GM19043 (cell line): ENCODE measurements around the gene FAM124A.

Source experiments
- ATAC-seq: cut with Tn5 transposase; IDR thresholded peaks from one replicate; pipeline ENCODE4 v1.9.1; 2021; ENCODE audit warnings: low read depth; ENCODE audit not compliant: unreplicated experiment

Gene FAM124A

GRCh38 chr13:51240178-51240577, 18.0 kb downstream of the FAM124A start:
- no peak for ATAC-seq

GRCh38 chr13:51240958-51241357, 18.8 kb downstream of the FAM124A start:
- ATAC-seq = no peak

GRCh38 chr13:51241720-51242119, 19.5 kb downstream of the FAM124A start:
- ATAC-seq = no peak

- ATAC-seq = no peak
These were observed 21.0 kb downstream of the FAM124A start for GRCh38 chr13:51243227-51243626.

GRCh38 chr13:51243832-51244231, 21.6 kb downstream of the FAM124A start:
- ATAC-seq = no peak

GRCh38 chr13:51244637-51245405, 22.6 kb downstream of the FAM124A start:
- ATAC-seq = no peak

GRCh38 chr13:51245583-51245982, 23.4 kb downstream of the FAM124A start:
- ATAC-seq = no peak

- no peak for ATAC-seq
These were observed 23.8 kb downstream of the FAM124A start for GRCh38 chr13:51246025-51246417.

- ATAC-seq = no peak
These were observed 24.4 kb downstream of the FAM124A start for GRCh38 chr13:51246418-51247277.

GRCh38 chr13:51249255-51249654, 27.1 kb downstream of the FAM124A start:
- ATAC-seq = no peak

- no peak for ATAC-seq
These were observed 27.9 kb downstream of the FAM124A start for GRCh38 chr13:51249770-51250741.

GRCh38 chr13:51251480-51251879, 29.3 kb downstream of the FAM124A start:
- ATAC-seq = no peak

GRCh38 chr13:51252954-51253532, 30.8 kb downstream of the FAM124A start:
- ATAC-seq = no peak

- no peak for ATAC-seq
These were observed 33.4 kb downstream of the FAM124A start for GRCh38 chr13:51255556-51255955.

- no peak for ATAC-seq
These were observed 35.0 kb downstream of the FAM124A start for GRCh38 chr13:51257187-51257586.

GRCh38 chr13:51258612-51259548, 36.7 kb downstream of the FAM124A start:
- ATAC-seq = no peak

- ATAC-seq = no peak
These were observed 38.0 kb downstream of the FAM124A start for GRCh38 chr13:51260154-51260553.

- ATAC-seq = no peak
These were observed 39.5 kb downstream of the FAM124A start for GRCh38 chr13:51261610-51262249.
